Ascending aorta (tissue), 2 donors: ENCODE results near the gene RPAP2. TPM values are rescaled to one million over a fixed set of nuclear protein-coding genes. Genes with fewer than 3 reads are reported as not detected.

Experiments used
- DNase-seq, 2 donors: peaks; one replicate each; pipeline ENCODE4 v3.0.0-alpha.2; 2019; ENCODE audit warnings: low spot score in 2 of 2
- H3K27ac ChIP-seq, 2 donors: fragments of 200-600 bp; sonication (generic); one replicate each; pipeline ENCODE4 v1.5.1; 2016 to 2017; ENCODE audit warnings: mild to moderate bottlenecking in 1 of 2
- H3K27me3 ChIP-seq: fragments of 200-600 bp; sonication (generic); one replicate; pipeline ENCODE4 v1.5.1; 2017
- H3K36me3 ChIP-seq, 2 donors: fragments of 200-600 bp; sonication (generic); one replicate each; pipeline ENCODE4 v1.5.1; 2016
- H3K4me1 ChIP-seq, 2 donors: fragments of 200-600 bp; sonication (generic); one replicate each; pipeline ENCODE4 v1.5.1; 2016 to 2017; ENCODE audit warnings: mild to moderate bottlenecking in 1 of 2
- H3K4me3 ChIP-seq, 2 donors: fragments of 200-600 bp; sonication (generic); one replicate each; pipeline ENCODE4 v1.5.1; 2016 to 2017; ENCODE audit warnings: mild to moderate bottlenecking in 1 of 2
- H3K9me3 ChIP-seq, 2 donors: fragments of 200-600 bp; sonication (generic); one replicate each; pipeline ENCODE4 v1.5.1; 2016
- intact Hi-C: fragments of 100-400 bp; cut with DNase I; formaldehyde crosslinking; loops from one replicate; pipeline ENCODE4 v1.15.1; 2023
- total RNA-seq: library from RNA; depleted of rRNA; stranded (reverse); fragments of >200 nt; gene quantifications from one replicate; pipeline ENCODE4 v1.1.0, GENCODE V29; 2016
- TF ChIP-seq, protein P1 (sequence below), 3 experiments: fragments of 200-600 bp in 2 of 3; fragments of 450-650 bp in 1 of 3; sonication (generic) in 2 of 3; IDR thresholded peaks; one replicate each; pipeline ENCODE4 v1.5.1; 2016 to 2019; ENCODE audit warnings: antibody characterized with exemption in 3 of 3, mild to moderate bottlenecking in 1 of 3, moderate library complexity in 1 of 3

RPAP2 gene
- total RNA-seq, 1 donor from 2014 or later, result 1.5 TPM

GRCh38 chr1:92342401-92342800 lies 43.5 kb downstream of the RPAP2 start:
- intact Hi-C loops, result no loop called here
- Histone ChIP-seq H3K27ac (no peak overlapping the region), H3K36me3 (peaks cover 8 to 15% of the 10 kb centered on the region in 2 donors), H3K4me3 (no peak overlapping the region), H3K9me3 (no peaks in the 10 kb centered on the region), H3K27me3 (no peaks in the 10 kb centered on the region), H3K4me1 (no peaks in the 10 kb centered on the region)
- DNase-seq, result no peak
- TF ChIP-seq, protein P1, sequence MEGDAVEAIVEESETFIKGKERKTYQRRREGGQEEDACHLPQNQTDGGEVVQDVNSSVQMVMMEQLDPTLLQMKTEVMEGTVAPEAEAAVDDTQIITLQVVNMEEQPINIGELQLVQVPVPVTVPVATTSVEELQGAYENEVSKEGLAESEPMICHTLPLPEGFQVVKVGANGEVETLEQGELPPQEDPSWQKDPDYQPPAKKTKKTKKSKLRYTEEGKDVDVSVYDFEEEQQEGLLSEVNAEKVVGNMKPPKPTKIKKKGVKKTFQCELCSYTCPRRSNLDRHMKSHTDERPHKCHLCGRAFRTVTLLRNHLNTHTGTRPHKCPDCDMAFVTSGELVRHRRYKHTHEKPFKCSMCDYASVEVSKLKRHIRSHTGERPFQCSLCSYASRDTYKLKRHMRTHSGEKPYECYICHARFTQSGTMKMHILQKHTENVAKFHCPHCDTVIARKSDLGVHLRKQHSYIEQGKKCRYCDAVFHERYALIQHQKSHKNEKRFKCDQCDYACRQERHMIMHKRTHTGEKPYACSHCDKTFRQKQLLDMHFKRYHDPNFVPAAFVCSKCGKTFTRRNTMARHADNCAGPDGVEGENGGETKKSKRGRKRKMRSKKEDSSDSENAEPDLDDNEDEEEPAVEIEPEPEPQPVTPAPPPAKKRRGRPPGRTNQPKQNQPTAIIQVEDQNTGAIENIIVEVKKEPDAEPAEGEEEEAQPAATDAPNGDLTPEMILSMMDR (IDR thresholded peaks at IDR 0.05), result no peak

DNA sequence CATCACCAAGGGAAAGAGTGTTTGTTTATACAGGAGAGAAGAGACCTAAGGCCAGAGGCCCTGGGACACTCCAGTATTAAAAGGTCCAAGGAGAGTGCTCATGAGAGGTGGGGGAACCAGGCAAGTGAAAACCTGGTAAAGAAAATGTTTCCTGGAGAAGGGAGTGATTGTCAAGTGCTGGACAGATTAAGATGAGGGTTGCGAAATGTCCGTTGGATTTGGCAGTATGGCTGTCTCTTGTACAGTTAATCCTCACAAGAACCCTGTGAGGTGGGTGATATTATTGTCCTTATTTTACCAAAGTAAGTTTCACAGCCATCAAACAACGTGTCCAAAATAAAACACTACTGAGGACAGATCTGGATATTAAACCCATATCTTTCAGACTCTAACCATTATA lies 44.2 kb downstream of the RPAP2 start:
- H3K36me3 ChIP-seq, result peaks cover 15% of the 10 kb centered on the region in 2 donors

DNA sequence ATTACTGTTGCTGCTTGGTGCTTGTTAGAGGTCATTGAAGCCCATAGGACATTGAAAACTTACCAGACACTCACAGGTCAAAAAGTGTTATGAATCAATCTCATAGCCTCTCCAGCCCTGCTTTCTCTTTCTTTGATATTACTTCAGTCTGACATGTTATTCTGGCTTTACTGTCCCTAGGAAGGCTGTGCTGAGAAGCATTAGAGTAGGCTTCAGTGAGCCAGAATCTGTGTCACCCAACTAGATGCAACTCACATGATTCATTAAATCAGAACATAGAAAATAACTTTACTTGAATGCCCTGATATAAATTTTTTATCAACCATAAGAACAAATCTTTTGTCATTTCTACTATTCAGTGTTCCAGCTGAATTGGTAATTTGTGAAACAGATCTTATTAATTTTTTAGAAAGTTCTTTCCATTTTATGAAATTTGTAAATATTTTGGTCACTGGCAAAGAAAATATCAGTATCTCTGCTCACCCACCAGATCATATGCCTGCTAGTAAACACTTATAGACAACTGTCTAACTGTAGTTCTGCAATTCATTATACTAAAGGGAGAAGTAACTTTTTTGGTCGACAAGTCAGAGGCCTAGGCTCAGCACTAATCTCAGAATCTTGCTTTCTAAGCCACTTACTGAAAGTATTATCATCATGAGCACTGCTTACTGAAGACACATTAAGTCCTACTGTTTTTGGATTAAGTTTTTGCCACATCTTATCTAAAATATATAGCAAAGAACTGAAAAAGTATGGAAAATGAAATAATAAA lies 48.2 kb downstream of the RPAP2 start:
- DNase-seq, result no peak
- H3K9me3 ChIP-seq, result no peaks in the 10 kb centered on the region
- TF ChIP-seq, protein P1 (IDR thresholded peaks at IDR 0.05), result no peak
- no peaks in the 10 kb centered on the region for H3K4me1 ChIP-seq
- intact Hi-C loops, result no loop called here
- H3K27ac ChIP-seq, result no peak overlapping the region
- H3K27me3 ChIP-seq, result no peaks in the 10 kb centered on the region
- H3K36me3 ChIP-seq, result peaks cover 20 to 46% of the 10 kb centered on the region in 2 donors
- no peak overlapping the region for H3K4me3 ChIP-seq

More for the DNA sequence above, 44.2 kb downstream of the RPAP2 start:
- Histone ChIP-seq H3K4me3 (no peak overlapping the region), H3K9me3 (no peaks in the 10 kb centered on the region), H3K27me3 (no peaks in the 10 kb centered on the region), H3K4me1 (no peaks in the 10 kb centered on the region), H3K27ac (no peak overlapping the region)
- DNase-seq, result no peak
- intact Hi-C loops, result no loop called here
- TF ChIP-seq, protein P1 (IDR thresholded peaks at IDR 0.05), result no peak

GRCh38 chr1:92352856-92353255 lies 54.0 kb downstream of the RPAP2 start:
- DNase-seq, result no peak
- H3K27me3 ChIP-seq, result no peaks in the 10 kb centered on the region
- no peak overlapping the region for H3K4me3 ChIP-seq
- H3K9me3 ChIP-seq, result no peaks in the 10 kb centered on the region
- TF ChIP-seq, protein P1 (IDR thresholded peaks at IDR 0.05), result no peak
- no peak overlapping the region for H3K27ac ChIP-seq
- intact Hi-C loops, result no loop called here
- no peaks in the 10 kb centered on the region for H3K4me1 ChIP-seq
- peaks cover 17 to 58% of the 10 kb centered on the region in 2 donors for H3K36me3 ChIP-seq

- Histone ChIP-seq H3K36me3 (peaks cover 25 to 59% of the 10 kb centered on the region in 2 donors), H3K4me1 (no peaks in the 10 kb centered on the region), H3K9me3 (no peaks in the 10 kb centered on the region), H3K4me3 (no peak overlapping the region), H3K27ac (no peak overlapping the region), H3K27me3 (no peaks in the 10 kb centered on the region)
- TF ChIP-seq, protein P1 (IDR thresholded peaks at IDR 0.05), result no peak
- DNase-seq, result no peak
- intact Hi-C loops, result no loop called here
Measured at GRCh38 chr1:92354259-92354658, 55.4 kb downstream of the RPAP2 start.
